Gastroesophageal sphincter (tissue), 3 donors: ENCODE results near the gene ZKSCAN5.

ENCODE experiments used
- EP300 ChIP-seq: sonication (generic); formaldehyde crosslinking; IDR thresholded peaks from one replicate; pipeline ENCODE4 v1.6.1; 2017; ENCODE audit warnings: antibody characterized with exemption, mild to moderate bottlenecking
- POLR2A ChIP-seq, 2 donors: fragments of 450-650 bp; IDR thresholded peaks; one replicate each; pipeline ENCODE4 v1.6.1; 2017; ENCODE audit warnings: antibody characterized with exemption in 2 of 2, mild to moderate bottlenecking in 2 of 2, moderate library complexity in 1 of 2
- POLR2AphosphoS5 ChIP-seq: sonication (generic); formaldehyde crosslinking; IDR thresholded peaks from one replicate; pipeline ENCODE4 v1.6.1; 2017; ENCODE audit warnings: antibody characterized with exemption
- TF ChIP-seq, protein P1 (sequence below), 4 experiments: fragments of 200-600 bp in 2 of 4; fragments of 450-650 bp in 2 of 4; sonication (generic) in 1 of 4; IDR thresholded peaks; one replicate each; pipeline ENCODE4 v1.5.1; 2017 to 2019; ENCODE audit warnings: antibody characterized with exemption in 4 of 4, mild to moderate bottlenecking in 2 of 4, moderate library complexity in 2 of 4

DNA sequence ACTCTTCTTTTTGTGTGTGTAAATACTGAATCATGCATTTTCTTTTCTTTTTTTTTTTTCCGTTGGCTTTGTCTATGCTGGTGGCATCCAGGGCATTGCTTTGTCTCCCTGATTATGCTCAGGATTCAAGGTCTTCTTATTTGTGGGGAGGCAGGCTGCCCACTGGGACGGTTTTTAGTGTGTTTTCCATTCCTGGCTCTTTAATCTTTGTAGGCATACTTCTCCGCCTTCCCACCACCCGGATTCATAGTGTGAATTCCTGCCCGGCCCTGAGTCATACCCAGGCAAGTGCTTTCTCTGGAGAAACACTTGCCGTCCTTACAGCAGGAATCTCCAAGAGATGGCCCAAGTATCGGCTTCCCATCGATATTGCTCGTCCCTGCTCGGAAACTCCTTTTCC is 59.2 kb downstream of the ZKSCAN5 start:
- TF ChIP-seq POLR2A (IDR thresholded peaks at IDR 0.05) (no peak), EP300 (no peak), POLR2AphosphoS5 (no peak)
- TF ChIP-seq, protein P1, sequence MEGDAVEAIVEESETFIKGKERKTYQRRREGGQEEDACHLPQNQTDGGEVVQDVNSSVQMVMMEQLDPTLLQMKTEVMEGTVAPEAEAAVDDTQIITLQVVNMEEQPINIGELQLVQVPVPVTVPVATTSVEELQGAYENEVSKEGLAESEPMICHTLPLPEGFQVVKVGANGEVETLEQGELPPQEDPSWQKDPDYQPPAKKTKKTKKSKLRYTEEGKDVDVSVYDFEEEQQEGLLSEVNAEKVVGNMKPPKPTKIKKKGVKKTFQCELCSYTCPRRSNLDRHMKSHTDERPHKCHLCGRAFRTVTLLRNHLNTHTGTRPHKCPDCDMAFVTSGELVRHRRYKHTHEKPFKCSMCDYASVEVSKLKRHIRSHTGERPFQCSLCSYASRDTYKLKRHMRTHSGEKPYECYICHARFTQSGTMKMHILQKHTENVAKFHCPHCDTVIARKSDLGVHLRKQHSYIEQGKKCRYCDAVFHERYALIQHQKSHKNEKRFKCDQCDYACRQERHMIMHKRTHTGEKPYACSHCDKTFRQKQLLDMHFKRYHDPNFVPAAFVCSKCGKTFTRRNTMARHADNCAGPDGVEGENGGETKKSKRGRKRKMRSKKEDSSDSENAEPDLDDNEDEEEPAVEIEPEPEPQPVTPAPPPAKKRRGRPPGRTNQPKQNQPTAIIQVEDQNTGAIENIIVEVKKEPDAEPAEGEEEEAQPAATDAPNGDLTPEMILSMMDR (IDR thresholded peaks at IDR 0.05) = no peak
